ENCODE data around the gene MUC6. TPM values are rescaled to one million over a fixed set of nuclear protein-coding genes. Genes with fewer than 3 reads are reported as not detected.

The MUC6 gene
- total and polyA plus RNA-seq, 9 of the 15 experiments (the other 6 are each of a cell fraction or from before 2014, with no cell fraction given): not detected

DNA sequence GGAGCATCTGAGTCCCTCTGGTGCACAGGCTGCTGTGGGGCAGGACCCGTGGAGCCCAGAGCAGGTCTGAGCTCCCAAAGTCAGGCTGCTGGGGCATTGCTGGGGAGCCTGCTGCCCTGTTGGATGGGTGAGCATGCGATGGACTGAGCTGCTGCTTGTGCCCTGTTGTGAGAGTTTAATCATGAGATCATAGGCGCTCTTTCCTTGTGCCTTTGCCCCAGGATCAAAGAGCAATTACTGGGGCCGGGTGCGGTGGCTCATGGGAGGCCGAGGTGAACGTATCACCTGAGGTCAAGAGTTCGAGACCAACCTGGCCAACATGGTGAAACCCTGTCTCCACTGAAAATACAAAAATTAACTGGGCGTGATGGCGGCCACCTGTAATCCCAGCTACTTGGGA, 37.5 kb downstream of the MUC6 start:
- DNase-seq (ENCODE audit: extremely low read depth in 1 of 4, low spot score in 3 of 4): no peak
- no peak for FAIRE-seq
- Histone ChIP-seq H3K9ac (ENCODE audit: insufficient read depth in 1 of 2, low read depth in 2 of 2, low read length in 2 of 2) (no peak overlapping the region), H3K9me1 (ENCODE audit: control insufficient read depth, insufficient read depth, low read length) (no peaks in the 10 kb centered on the region), H3K27ac (ENCODE audit: extremely low read depth, low read depth, low read length) (no peak overlapping the region), H3K4me3 (no peak overlapping the region), H3K27me3 (ENCODE audit: control insufficient read depth in 2 of 2, insufficient read depth in 2 of 2, low read length in 2 of 2) (no peaks in the 10 kb centered on the region), H3K79me2 (ENCODE audit: control insufficient read depth, insufficient read depth, low read length) (no peaks in the 10 kb centered on the region), H3K4me2 (ENCODE audit: insufficient read depth, low read length) (no peak overlapping the region), H3K9me3 (replicated peaks; ENCODE audit: control insufficient read depth, insufficient read depth, low read depth, low read length) (no peaks in the 10 kb centered on the region), H3K4me1 (replicated peaks in 1 of 2; ENCODE audit: control insufficient read depth in 2 of 2, insufficient read depth in 2 of 2, low read length in 2 of 2) (peaks cover 0 to 24% of the 10 kb centered on the region in 2 experiments; a peak in 3 of 5 replicates), H3K36me3 (ENCODE audit: control insufficient read depth, insufficient read depth, low read length) (peaks cover 52% of the 10 kb centered on the region; the same call in 2 of the 3 replicates), H2AFZ (ENCODE audit: low read depth, low read length) (no peak overlapping the region), H4K20me1 (replicated peaks; ENCODE audit: control insufficient read depth, insufficient read depth, low read length) (no peaks in the 10 kb centered on the region; the same call in 1 of the 2 replicates)
- 92% methylated on average over 10 of the region's 10 CpGs for WGBS (ENCODE audit: insufficient coverage, low coverage, missing lambda C conversion rate)
- ChIA-PET CTCF (ENCODE audit: low intra/inter-chr PET ratio) (no interaction called here), POLR2A (interaction anchor here (0.6 kb wide), 1 partner anchor 466 kb away, joined by 4 read pairs; no protein-coding TSS in a partner anchor)
- intact Hi-C loops (cut with micrococcal nuclease): no loop called here
- no peak for ATAC-seq
- no TSS peak for BruUV-seq (replicated peaks)
- TF ChIP-seq CBFB (CRISPR knock-in tag; IDR thresholded peaks at IDR 0.05) (no peak), SOX6 (IDR thresholded peaks at IDR 0.05) (no peak), MAX (CRISPR knock-in tag; IDR thresholded peaks at IDR 0.05) (no peak), ZNF3 (CRISPR knock-in tag; IDR thresholded peaks at IDR 0.05) (no peak), ZNF197 (CRISPR knock-in tag; IDR thresholded peaks at IDR 0.05; ENCODE audit: low read depth) (no peak), NR2C2 (CRISPR knock-in tag; IDR thresholded peaks at IDR 0.05) (no peak), NR2C2 (tag; IDR thresholded peaks at IDR 0.05) (no peak), SMARCC2 (IDR thresholded peaks at IDR 0.05; ENCODE audit: low read depth) (no peak), PPARD (CRISPR knock-in tag; IDR thresholded peaks at IDR 0.05) (no peak), ZFX (CRISPR knock-in tag; IDR thresholded peaks at IDR 0.05) (no peak), ZKSCAN1 (IDR thresholded peaks at IDR 0.05; ENCODE audit: low read depth, low read length) (no peak)
- in situ Hi-C loops (cut with MboI): no loop called here

Measured in K562 (cell line).